H9 (cell line): Measurements from ENCODE around the gene HSH2D. TPM values are rescaled to one million over a fixed set of nuclear protein-coding genes. Genes with fewer than 3 reads are reported as not detected.

Source experiments
- DNase-seq: peaks from one replicate; pipeline ENCODE4 v3.0.0-alpha.2; 2017
- H2AFZ ChIP-seq: one replicate; pipeline ENCODE4 v1.6.1; 2013; ENCODE audit warnings: mild to moderate bottlenecking, low read length, control low read depth, moderate library complexity
- H2AK5ac ChIP-seq: 2 replicates; pipeline ENCODE4 v1.6.1; 2013; ENCODE audit warnings: low read length, control low read depth, mixed read lengths; ENCODE audit not compliant: insufficient read length
- H2BK120ac ChIP-seq: one replicate; pipeline ENCODE4 v1.6.1; 2013; ENCODE audit warnings: low read depth, mild to moderate bottlenecking, low read length, control low read depth, inconsistent platforms; ENCODE audit not compliant: poor library complexity, severe bottlenecking
- H2BK12ac ChIP-seq: 2 replicates; pipeline ENCODE4 v1.6.1; 2013; ENCODE audit warnings: low read length, control low read depth, mixed read lengths, low read depth; ENCODE audit not compliant: insufficient read length
- H2BK15ac ChIP-seq: 2 replicates; pipeline ENCODE4 v1.6.1; 2013; ENCODE audit warnings: low read depth, low read length, control low read depth
- H2BK20ac ChIP-seq: one replicate; pipeline ENCODE4 v1.6.1; 2013; ENCODE audit warnings: low read depth, mild to moderate bottlenecking, low read length, control low read depth, inconsistent platforms; ENCODE audit not compliant: poor library complexity, severe bottlenecking
- H2BK5ac ChIP-seq: 2 replicates; pipeline ENCODE4 v1.6.1; 2013; ENCODE audit warnings: low read length, control low read depth, mixed read lengths; ENCODE audit not compliant: insufficient read length
- H3K14ac ChIP-seq: 2 replicates; pipeline ENCODE4 v1.6.1; 2013; ENCODE audit warnings: low read length, control low read depth; ENCODE audit not compliant: insufficient read depth
- H3K18ac ChIP-seq: 2 replicates; pipeline ENCODE4 v1.6.1; 2013; ENCODE audit warnings: low read depth, mild to moderate bottlenecking, mixed read lengths, low read length, control low read depth; ENCODE audit not compliant: insufficient read length
- H3K23ac ChIP-seq: 2 replicates; pipeline ENCODE4 v1.6.1; 2013; ENCODE audit warnings: low read length, control low read depth, mixed read lengths, low read depth; ENCODE audit not compliant: insufficient read length
- H3K23me2 ChIP-seq: 2 replicates; pipeline ENCODE4 v1.6.1; 2013; ENCODE audit warnings: low read depth, mild to moderate bottlenecking, mixed read lengths, low read length, control low read depth; ENCODE audit not compliant: insufficient read length, poor library complexity, severe bottlenecking
- H3K27ac ChIP-seq: 2 replicates; pipeline ENCODE4 v1.5.1; 2013; ENCODE audit warnings: low read length, control low read depth, mixed read lengths, low read depth; ENCODE audit not compliant: insufficient read length
- H3K27me3 ChIP-seq: 2 replicates; pipeline ENCODE4 v1.6.1; 2013; ENCODE audit warnings: low read length, control low read depth, inconsistent platforms; ENCODE audit not compliant: insufficient read depth
- H3K4ac ChIP-seq: 2 replicates; pipeline ENCODE4 v1.6.1; 2013; ENCODE audit warnings: low read depth, mild to moderate bottlenecking, control low read depth, inconsistent platforms, low read length, moderate library complexity
- H3K4me1 ChIP-seq: 2 replicates; pipeline ENCODE4 v1.6.1; 2013; ENCODE audit warnings: low read length, control low read depth, inconsistent platforms; ENCODE audit not compliant: insufficient read depth
- H3K4me2 ChIP-seq: 2 replicates; pipeline ENCODE4 v1.6.1; 2013; ENCODE audit warnings: low read length, control low read depth, mixed read lengths; ENCODE audit not compliant: insufficient read length, insufficient read depth
- H3K56ac ChIP-seq: 2 replicates; pipeline ENCODE4 v1.6.1; 2013; ENCODE audit warnings: low read depth, mild to moderate bottlenecking, mixed read lengths, low read length, control low read depth; ENCODE audit not compliant: insufficient read length
- H3K79me1 ChIP-seq: 2 replicates; pipeline ENCODE4 v1.6.1; 2013; ENCODE audit warnings: low read depth, mild to moderate bottlenecking, moderate library complexity, low read length, control low read depth, inconsistent platforms; ENCODE audit not compliant: insufficient read depth, poor library complexity, severe bottlenecking
- H3K79me2 ChIP-seq: 2 replicates; pipeline ENCODE4 v1.6.1; 2013; ENCODE audit warnings: low read length, control low read depth, inconsistent platforms; ENCODE audit not compliant: insufficient read depth
- H3K9ac ChIP-seq: 2 replicates; pipeline ENCODE4 v1.6.1; 2013; ENCODE audit warnings: low read length, control low read depth, mixed read lengths; ENCODE audit not compliant: insufficient read length; ENCODE audit errors: extremely low read depth
- H3K9me3 ChIP-seq: one replicate; pipeline ENCODE4 v1.6.1; 2013; ENCODE audit warnings: low read depth, low read length, inconsistent platforms; ENCODE audit not compliant: control insufficient read depth
- H3T11ph ChIP-seq: one replicate; pipeline ENCODE4 v1.6.1; 2013; ENCODE audit warnings: mild to moderate bottlenecking, low read length, control low read depth, inconsistent platforms
- H4K20me1 ChIP-seq: one replicate; pipeline ENCODE4 v1.6.1; 2013; ENCODE audit not compliant: control insufficient read depth, insufficient read length, insufficient read depth
- H4K5ac ChIP-seq: 2 replicates; pipeline ENCODE4 v1.6.1; 2013; ENCODE audit warnings: low read depth, mild to moderate bottlenecking, mixed read lengths, low read length, control low read depth; ENCODE audit not compliant: insufficient read length
- H4K8ac ChIP-seq: replicated peaks from 2 replicates; pipeline ENCODE4 v1.6.1; 2013; ENCODE audit warnings: low read length, control low read depth, mixed read lengths, low read depth; ENCODE audit not compliant: insufficient read length
- H4K91ac ChIP-seq: 2 replicates; pipeline ENCODE4 v1.6.1; 2013; ENCODE audit warnings: low read depth, mild to moderate bottlenecking, moderate library complexity, mixed read lengths, low read length, control low read depth; ENCODE audit not compliant: insufficient read length
- H3K27ac Mint-ChIP-seq, 3 experiments: 2 replicates in 2 of 3; 3 replicates in 1 of 3; pipeline ENCODE4 v1.8.0; 2020 to 2021; ENCODE audit warnings: mixed read lengths in 3 of 3, mild to moderate bottlenecking in 1 of 3, moderate library complexity in 1 of 3
- H3K27me3 Mint-ChIP-seq: 2 replicates; pipeline ENCODE4 v1.8.0; 2021; ENCODE audit warnings: low read depth, mild to moderate bottlenecking, moderate library complexity, mixed read lengths
- H3K36me3 Mint-ChIP-seq, 3 experiments: 2 replicates in 2 of 3; 3 replicates in 1 of 3; pipeline ENCODE4 v1.8.0; 2020 to 2021; ENCODE audit warnings: low read depth in 3 of 3, mixed read lengths in 3 of 3; ENCODE audit not compliant: insufficient read depth in 1 of 3
- H3K4me1 Mint-ChIP-seq, 2 experiments: 2 replicates each; pipeline ENCODE4 v1.8.0; 2020; ENCODE audit warnings: mixed read lengths in 2 of 2
- H3K4me3 Mint-ChIP-seq, 2 experiments: 2 replicates in 1 of 2; 3 replicates in 1 of 2; pipeline ENCODE4 v1.8.0; 2020 to 2021; ENCODE audit warnings: mild to moderate bottlenecking in 2 of 2, mixed read lengths in 2 of 2, moderate library complexity in 1 of 2
- H3K9me3 Mint-ChIP-seq, 2 experiments: 2 replicates in 1 of 2; 3 replicates in 1 of 2; pipeline ENCODE4 v1.8.0; 2020; ENCODE audit warnings: mild to moderate bottlenecking in 2 of 2, mixed read lengths in 2 of 2, moderate library complexity in 1 of 2
- CTCF ChIP-seq: fragments of 200-600 bp; sonication (generic); conservative IDR thresholded peaks from 3 replicates; pipeline ENCODE4 v1.8.0; 2021; ENCODE audit warnings: antibody characterized with exemption, mild to moderate bottlenecking
- WGBS: extraction: QIAGEN DNeasy Blood & Tissue Kit; methylation state at CpG from one replicate; pipeline ENCODE4 v1.1.7; 2013; ENCODE audit warnings: missing lambda C conversion rate, low lambda C conversion rate, mixed read lengths; ENCODE audit not compliant: insufficient read length; ENCODE audit errors: extremely low coverage; 5-methylcytosine and 5-hydroxymethylcytosine counted together
- total RNA-seq: library from RNA; stranded (reverse); gene quantifications from 2 replicates; pipeline ENCODE4 v1.2.1, GENCODE V29; 2021

The HSH2D gene
- total RNA-seq, 1 experiment from 2014 or later, result 2.3 TPM

- no peak overlapping the region for H2AFZ ChIP-seq
- no peak overlapping the region for H3K4me2 ChIP-seq
- TF ChIP-seq CTCF, result no peak
- no peak overlapping the region for H4K8ac ChIP-seq
- Mint-ChIP-seq H3K36me3 (peaks cover 2 to 9% (median 8%) of the 10 kb centered on the region in 3 experiments; a peak in 2 of 7 replicates), H3K27me3 (no peaks in the 10 kb centered on the region), H3K4me1 (peaks cover 10% of the 10 kb centered on the region in 2 experiments), H3K9me3 (no peaks in the 10 kb centered on the region), H3K27ac (peak overlapping the region in 1 of 3 experiments; percentile 81; a peak in 3 of 7 replicates), H3K4me3 (no peak overlapping the region)
- H3K79me1 ChIP-seq, result no peaks in the 10 kb centered on the region
- no peak overlapping the region for H3T11ph ChIP-seq
- H4K91ac ChIP-seq, result no peak overlapping the region
- no peaks in the 10 kb centered on the region for H3K27me3 ChIP-seq
- no peaks in the 10 kb centered on the region for H4K20me1 ChIP-seq
- no peaks in the 10 kb centered on the region for H3K79me2 ChIP-seq
- no peaks in the 10 kb centered on the region for H3K9me3 ChIP-seq
- peaks cover 2% of the 10 kb centered on the region for H3K23me2 ChIP-seq
- H3K4ac ChIP-seq, result no peak overlapping the region
- H3K18ac ChIP-seq, result no peak overlapping the region
- H4K5ac ChIP-seq, result no peak overlapping the region
- no peak overlapping the region for H2BK15ac ChIP-seq
- no peak overlapping the region for H2BK12ac ChIP-seq
- no peak overlapping the region for H3K27ac ChIP-seq
- H2BK5ac ChIP-seq, result no peak overlapping the region
- no peak overlapping the region for H3K9ac ChIP-seq
- H2BK120ac ChIP-seq, result no peak overlapping the region
- DNase-seq, result no peak
- no CpG with 5 or more reads among the region's 4 CpGs for WGBS
- H2AK5ac ChIP-seq, result no peak overlapping the region
- H2BK20ac ChIP-seq, result no peak overlapping the region
- H3K4me1 ChIP-seq, result no peaks in the 10 kb centered on the region; the same call in 1 of the 2 replicates
- no peak overlapping the region for H3K14ac ChIP-seq
- H3K56ac ChIP-seq, result no peak overlapping the region
- no peak overlapping the region for H3K23ac ChIP-seq
Observed at GRCh38 chr19:16201011-16201391, 57.5 kb downstream of the HSH2D start.
